ENCODE results near the gene GRPEL2.
A peak's percentile ranks its signal among the peaks of the same experiment; 100 is the strongest.

The GRPEL2 gene

GRCh38 chr5:149399775-149400174, 54.5 kb downstream of the GRPEL2 start:
- peaks cover 62% of the 10 kb centered on the region for H3K4me1 Mint-ChIP-seq
- no peaks in the 10 kb centered on the region for H3K9me3 Mint-ChIP-seq
- TF ChIP-seq, protein P1, sequence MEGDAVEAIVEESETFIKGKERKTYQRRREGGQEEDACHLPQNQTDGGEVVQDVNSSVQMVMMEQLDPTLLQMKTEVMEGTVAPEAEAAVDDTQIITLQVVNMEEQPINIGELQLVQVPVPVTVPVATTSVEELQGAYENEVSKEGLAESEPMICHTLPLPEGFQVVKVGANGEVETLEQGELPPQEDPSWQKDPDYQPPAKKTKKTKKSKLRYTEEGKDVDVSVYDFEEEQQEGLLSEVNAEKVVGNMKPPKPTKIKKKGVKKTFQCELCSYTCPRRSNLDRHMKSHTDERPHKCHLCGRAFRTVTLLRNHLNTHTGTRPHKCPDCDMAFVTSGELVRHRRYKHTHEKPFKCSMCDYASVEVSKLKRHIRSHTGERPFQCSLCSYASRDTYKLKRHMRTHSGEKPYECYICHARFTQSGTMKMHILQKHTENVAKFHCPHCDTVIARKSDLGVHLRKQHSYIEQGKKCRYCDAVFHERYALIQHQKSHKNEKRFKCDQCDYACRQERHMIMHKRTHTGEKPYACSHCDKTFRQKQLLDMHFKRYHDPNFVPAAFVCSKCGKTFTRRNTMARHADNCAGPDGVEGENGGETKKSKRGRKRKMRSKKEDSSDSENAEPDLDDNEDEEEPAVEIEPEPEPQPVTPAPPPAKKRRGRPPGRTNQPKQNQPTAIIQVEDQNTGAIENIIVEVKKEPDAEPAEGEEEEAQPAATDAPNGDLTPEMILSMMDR (IDR thresholded peaks at IDR 0.05; ENCODE audit: unreplicated experiment in 3 of 3): no peak
- H3K4me3 Mint-ChIP-seq: no peak overlapping the region
- no peaks in the 10 kb centered on the region for H3K36me3 Mint-ChIP-seq (ENCODE audit: low read depth)
- peaks cover 4% of the 10 kb centered on the region for H3K27me3 Mint-ChIP-seq (ENCODE audit: low read depth)
- peak overlapping the region; percentile 87 to 90 (median 89) for H3K27ac Mint-ChIP-seq

- Mint-ChIP-seq H3K4me3 (peak overlapping the region; percentile 21 to 42 (median 41)), H3K9me3 (no peaks in the 10 kb centered on the region), H3K36me3 (ENCODE audit: low read depth) (no peaks in the 10 kb centered on the region), H3K4me1 (peaks cover 61% of the 10 kb centered on the region), H3K27me3 (ENCODE audit: low read depth) (peaks cover 4% of the 10 kb centered on the region), H3K27ac (peak overlapping the region; percentile 87 to 90 (median 89))
- TF ChIP-seq, protein P1 (IDR thresholded peaks at IDR 0.05; ENCODE audit: unreplicated experiment in 3 of 3): no peak
These were observed 55.0 kb downstream of the GRPEL2 start for GRCh38 chr5:149400304-149400703.

GRCh38 chr5:149401051-149401450, 55.8 kb downstream of the GRPEL2 start:
- TF ChIP-seq, protein P1 (IDR thresholded peaks at IDR 0.05; ENCODE audit: unreplicated experiment in 3 of 3): no peak
- Mint-ChIP-seq H3K27ac (peak overlapping the region; percentile 87 to 90 (median 89)), H3K27me3 (ENCODE audit: low read depth) (peaks cover 4% of the 10 kb centered on the region), H3K4me1 (peaks cover 67% of the 10 kb centered on the region), H3K4me3 (no peak overlapping the region), H3K36me3 (ENCODE audit: low read depth) (no peaks in the 10 kb centered on the region), H3K9me3 (no peaks in the 10 kb centered on the region)

DNA sequence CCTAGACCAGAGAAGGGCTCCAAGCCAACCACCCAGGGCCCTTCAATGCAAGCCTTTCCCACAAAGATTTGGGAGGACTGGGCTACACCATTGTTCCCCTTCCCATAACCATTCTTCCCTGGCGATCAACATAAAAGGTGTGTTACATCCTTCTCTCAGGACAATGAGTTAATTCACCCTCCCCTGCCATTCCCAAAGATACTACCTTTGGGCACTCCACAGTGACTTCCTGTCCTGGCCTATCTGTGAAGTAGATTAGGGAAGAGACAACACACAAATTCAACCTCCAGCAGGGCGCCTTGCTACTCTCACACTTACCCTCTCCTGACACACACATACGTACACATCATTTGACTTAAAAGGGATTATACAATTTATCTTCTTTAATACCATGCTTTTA, 57.0 kb downstream of the GRPEL2 start:
- peak overlapping the region in 2 of 3 experiments; percentile 79 to 89 for H3K27ac Mint-ChIP-seq
- peaks cover 4% of the 10 kb centered on the region for H3K27me3 Mint-ChIP-seq (ENCODE audit: low read depth)
- H3K4me3 Mint-ChIP-seq: no peak overlapping the region
- H3K4me1 Mint-ChIP-seq: peaks cover 76% of the 10 kb centered on the region
- TF ChIP-seq, protein P1 (IDR thresholded peaks at IDR 0.05; ENCODE audit: unreplicated experiment in 3 of 3): no peak
- H3K9me3 Mint-ChIP-seq: no peaks in the 10 kb centered on the region
- no peaks in the 10 kb centered on the region for H3K36me3 Mint-ChIP-seq (ENCODE audit: low read depth)

All from nephron (organoid).